ENCODE results near the gene RIC8B.

DNA sequence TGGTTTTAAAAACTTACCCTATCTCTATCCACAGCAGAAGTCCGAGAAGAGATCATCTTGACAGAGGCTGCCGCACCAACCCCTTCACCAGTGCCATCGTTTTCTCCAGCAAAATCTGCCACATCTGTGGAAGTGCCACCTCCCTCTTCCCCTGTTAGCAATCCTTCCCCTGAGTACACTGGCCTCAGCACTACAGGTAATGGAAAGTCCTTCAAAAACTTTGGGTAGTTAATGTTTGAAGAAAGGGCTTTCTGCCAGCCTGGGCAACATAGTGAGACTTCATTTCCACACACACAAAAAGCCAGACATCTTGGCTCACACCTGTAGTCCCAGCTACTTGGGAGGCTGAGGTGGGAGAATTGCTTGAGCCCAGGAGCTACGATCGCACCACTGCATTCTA, 41.6 kb upstream of the RIC8B start:
- TF ChIP-seq EP300 (IDR thresholded peaks at IDR 0.05; ENCODE audit: low read depth) (no peak), CTCF (IDR thresholded peaks at IDR 0.05) (no peak), POLR2AphosphoS5 (IDR thresholded peaks at IDR 0.05) (no peak)

Data from transverse colon (tissue), 4 donors.